Right kidney (tissue), 1 donor: Measurements from ENCODE around the gene PACS1.

ENCODE experiments used
- DNase-seq: peaks from one replicate; pipeline ENCODE4 v3.0.0-alpha.2; 2016

The PACS1 gene

DNA sequence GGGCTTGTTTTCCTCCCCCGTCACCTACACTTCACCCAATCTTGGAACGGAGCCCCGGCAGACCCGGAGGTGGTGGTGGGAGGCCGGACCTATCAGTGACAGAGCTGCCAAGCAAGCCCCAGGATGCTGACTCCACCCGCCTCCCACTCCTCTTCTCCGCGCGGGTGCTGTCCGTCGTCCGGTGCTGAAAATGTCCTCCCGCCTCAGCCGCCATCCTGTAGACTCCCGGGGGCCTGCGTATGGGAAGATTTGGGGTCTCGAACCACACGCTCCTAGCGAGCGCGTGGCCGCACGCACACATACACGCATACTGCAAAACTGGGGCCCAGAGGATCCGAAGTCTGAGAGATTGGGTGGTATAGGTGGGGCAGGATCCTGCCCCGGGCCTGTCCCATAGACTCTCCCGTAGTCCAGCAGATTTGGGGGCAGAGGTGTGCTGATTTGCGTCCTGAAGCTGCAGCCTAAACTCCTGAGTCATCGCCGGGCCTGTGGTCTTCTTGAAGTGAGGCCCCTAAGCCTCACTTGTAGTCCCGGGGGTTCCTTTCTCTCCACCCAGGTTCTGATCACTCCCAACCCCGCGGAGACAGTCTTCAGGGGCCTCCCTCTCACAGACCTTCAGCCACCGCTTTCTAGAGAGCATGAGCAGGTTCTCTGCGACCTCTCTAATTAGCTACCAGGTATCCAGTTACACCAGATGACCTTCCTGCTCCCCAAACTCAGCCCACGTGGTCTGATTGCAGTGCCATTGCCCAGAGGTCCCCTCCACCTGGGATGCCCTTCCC, 219.7 kb downstream of the PACS1 start:
- DNase-seq: no peak

DNA sequence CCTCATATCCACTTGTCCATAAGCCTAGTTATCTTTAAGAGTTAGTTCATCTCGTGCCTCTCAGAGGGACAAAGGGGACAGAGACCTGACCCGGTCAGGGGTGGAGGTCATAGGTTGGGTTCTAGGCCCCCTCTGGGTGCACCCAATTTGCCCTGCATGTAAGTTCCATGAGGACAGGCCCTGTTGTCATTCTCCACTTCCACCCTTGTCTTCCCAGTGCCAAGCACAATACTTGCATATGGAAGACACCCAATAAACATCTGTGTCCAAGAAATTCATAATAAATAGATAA, 220.2 kb downstream of the PACS1 start:
- no peak for DNase-seq

DNA sequence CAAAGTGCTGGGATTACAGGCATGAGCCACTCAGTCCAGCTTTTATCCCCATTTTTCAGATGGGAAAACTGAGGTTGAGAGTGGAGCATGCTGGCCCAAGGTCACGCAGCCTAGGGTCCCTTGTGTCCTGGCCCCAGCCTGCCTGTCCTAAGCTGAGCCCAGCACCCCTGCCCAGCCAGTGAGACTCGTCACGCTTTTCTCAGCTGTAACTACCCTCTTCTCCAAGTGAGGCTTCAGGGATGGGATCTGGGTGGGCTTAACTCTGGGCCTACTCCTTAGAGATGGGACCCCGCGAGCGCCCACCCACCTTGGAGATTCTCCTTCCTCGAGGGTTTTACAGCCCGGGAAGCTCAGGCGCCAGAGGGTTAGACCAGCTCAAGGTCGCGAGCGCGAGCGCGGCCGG, 221.2 kb downstream of the PACS1 start:
- no peak for DNase-seq

DNA sequence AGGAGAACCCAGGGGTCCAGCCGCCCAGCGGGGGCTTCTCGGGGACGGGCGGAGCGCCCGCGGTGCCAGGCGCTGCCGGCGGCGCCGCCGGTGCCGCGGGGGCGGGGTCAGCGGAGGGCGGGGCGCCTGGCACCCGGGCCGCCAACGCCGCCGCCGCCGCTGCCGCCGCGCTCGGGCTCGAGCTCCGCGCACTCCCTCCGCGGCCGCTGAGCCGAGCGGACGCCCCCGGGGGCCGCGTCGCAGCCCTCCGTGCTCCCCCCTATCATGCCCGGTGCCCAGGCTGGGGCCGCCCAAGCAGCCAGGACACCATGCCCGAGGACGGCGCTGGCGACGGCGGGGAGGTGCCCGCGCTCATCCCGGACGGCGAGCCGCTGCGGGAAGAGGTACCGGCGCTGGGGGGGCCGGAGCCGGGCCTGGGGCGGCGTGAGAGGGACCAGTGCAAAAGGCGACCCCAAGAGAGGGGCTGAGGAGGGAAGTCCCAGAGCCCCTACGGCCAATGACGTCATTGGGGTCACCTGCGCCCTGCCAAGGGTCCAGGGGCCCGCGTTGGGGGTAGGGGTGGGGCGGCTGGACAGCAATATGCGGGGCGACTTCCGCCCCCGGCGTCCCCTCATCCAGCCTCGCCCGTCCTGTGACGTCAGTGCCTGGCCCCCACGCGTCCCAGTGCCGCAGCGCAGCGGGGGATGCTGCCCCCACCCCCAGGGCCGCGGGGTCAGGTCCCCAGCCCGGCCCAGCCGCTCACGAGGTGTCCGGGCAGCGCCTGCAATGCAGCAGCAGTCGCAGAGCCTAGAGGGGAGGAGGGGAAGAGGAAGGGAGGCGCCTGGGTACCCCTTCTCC, 221.9 kb downstream of the PACS1 start, which contains the start of gene TMEM151A:
Gene TMEM151A (plus strand): TSS at position 189 of the 837 bp plus-strand sequence. CDS start 120 bp downstream, at position 309.
- no peak for DNase-seq

DNA sequence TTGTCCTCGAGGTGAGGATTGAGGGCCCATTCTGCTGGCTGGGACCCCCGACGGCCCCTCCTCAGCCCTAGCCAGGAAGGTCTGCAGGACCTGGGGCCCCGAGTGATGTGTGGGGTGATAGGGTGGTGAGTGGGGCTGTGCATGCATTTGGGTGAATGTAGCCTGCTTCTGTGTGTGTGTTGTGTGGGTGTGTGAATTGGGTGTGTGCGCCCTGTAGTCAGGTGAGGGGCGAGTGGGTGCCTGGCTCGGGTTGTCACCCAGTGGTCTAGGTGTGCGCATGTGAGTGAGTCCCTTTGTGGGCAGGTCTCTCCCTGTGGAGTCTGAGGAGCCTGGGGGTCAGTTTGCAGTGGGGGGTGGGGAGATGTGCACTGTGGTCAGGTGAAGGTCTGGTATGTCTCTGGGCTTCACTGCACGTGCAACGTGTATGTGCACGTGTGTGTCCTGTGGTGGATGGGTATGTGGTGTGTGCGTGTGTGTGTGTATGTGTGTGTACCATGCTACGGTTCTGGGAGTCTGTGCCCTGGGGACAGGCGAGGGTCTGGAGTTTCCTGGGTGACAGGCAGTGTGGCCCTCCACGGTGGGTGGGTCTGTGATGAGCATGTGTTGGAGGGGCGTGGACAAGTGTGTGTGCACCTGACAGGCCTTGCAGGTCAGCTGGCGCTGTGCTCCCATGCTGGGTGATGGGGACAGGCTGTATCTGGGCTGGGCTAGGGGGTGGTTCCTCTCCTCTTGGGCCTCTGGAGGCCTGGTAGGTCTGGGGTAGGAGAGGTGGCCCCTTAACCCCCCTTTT, 222.7 kb downstream of the PACS1 start:
- no peak for DNase-seq

DNA sequence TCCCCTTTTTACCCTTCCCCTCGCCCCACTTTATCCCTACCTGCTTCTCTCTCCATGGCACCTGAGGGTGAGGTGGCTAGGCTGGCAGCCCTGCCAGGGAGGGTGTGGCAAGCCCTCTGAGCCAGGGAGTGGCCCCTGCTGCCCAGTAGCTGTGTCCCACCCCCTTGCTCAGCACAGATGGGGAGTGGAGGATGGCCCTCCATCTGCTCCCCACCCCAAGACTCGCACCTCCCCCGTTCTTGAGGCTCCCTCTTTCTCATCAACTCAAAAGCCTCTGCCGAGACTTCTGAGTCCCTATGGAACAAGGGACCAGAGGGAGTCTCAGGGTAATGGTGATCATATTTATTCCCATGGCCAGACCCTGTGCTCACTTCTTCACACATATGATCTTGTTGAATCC, 223.3 kb downstream of the PACS1 start:
- DNase-seq: no peak

DNA sequence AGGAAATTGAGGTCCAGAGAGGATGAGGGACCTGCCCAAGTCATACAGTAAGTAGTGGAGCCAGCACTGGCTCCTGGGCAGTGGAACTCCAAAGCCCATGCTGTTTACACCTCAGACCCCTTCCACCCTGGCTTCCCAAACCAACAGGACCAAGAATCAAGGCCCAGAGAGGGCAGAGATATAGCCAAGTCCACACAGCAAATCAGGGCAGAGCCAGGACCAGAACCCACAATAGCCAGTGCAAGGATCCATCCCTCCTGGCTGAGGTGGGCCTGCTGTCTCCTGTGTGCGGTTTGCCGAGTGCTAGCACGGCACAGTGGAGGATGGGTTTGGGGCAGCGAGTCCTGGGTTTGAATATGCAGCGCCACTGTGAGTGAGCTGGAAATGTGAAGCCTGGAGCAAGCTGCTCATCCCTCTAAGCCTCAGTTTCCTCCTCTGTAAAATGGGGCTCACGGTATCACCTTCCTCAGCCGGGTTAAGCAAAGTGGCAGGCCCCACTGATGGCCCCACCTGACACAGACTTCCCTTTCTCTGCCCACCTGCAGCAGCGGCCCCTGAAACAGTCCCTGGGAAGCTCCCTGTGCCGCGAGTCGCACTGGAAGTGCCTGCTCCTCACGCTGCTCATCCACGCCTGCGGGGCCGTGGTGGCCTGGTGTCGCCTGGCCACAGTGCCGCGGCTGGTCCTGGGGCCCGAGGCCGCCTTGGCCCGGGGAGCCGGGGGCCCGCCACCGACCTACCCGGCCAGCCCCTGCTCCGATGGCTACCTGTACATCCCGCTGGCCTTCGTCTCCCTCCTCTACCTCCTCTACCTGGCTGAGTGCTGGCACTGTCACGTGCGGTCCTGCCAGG, 223.9 kb downstream of the PACS1 start:
- DNase-seq: no peak
